Fibroblast of villous mesenchyme (primary cell): ENCODE results near the gene ZHX3. TPM values are rescaled to one million over a fixed set of nuclear protein-coding genes. Genes with fewer than 3 reads are reported as not detected.

ENCODE experiments used
- DNase-seq: peaks from one replicate; pipeline ENCODE4 v3.0.0-alpha.2; 2010; ENCODE audit warnings: low read depth
- H3K4me3 ChIP-seq: 2 replicates; pipeline ENCODE4 v1.5.1; 2011; ENCODE audit warnings: low read depth, mild to moderate bottlenecking, low read length
- total RNA-seq: library from RNA; depleted of rRNA; stranded (reverse); fragments of >200 nt; gene quantifications from 2 replicates; pipeline ENCODE4 v1.2.3, GENCODE V29; 2012
- TF ChIP-seq, protein P1 (sequence below): IDR thresholded peaks from 2 replicates; pipeline ENCODE4 v1.5.1; 2012; ENCODE audit warnings: low read depth, mild to moderate bottlenecking, low read length; ENCODE audit not compliant: insufficient read depth

ZHX3 gene
- total RNA-seq, 1 donor = 39.3 TPM

DNA sequence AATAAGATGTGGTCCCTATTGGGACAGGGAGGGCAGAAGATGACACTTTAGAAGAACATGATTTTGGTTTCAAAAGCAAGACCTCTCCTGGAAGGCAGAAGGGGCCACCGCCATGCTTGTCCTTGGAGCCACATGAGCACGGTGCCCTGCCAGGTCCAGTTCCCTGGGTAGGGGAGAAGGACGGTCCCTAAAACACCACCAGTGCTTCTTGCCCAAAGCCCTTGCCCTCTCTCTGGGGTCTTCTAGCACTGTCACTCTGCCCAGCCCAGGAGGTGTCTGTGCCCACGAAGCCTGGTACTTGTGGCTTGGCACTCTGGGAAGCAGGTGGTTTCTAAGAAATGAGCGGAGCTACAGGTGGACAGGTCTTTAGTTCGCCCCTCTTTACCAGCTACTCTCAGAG, 134.1 kb downstream of the ZHX3 start:
- TF ChIP-seq, protein P1, sequence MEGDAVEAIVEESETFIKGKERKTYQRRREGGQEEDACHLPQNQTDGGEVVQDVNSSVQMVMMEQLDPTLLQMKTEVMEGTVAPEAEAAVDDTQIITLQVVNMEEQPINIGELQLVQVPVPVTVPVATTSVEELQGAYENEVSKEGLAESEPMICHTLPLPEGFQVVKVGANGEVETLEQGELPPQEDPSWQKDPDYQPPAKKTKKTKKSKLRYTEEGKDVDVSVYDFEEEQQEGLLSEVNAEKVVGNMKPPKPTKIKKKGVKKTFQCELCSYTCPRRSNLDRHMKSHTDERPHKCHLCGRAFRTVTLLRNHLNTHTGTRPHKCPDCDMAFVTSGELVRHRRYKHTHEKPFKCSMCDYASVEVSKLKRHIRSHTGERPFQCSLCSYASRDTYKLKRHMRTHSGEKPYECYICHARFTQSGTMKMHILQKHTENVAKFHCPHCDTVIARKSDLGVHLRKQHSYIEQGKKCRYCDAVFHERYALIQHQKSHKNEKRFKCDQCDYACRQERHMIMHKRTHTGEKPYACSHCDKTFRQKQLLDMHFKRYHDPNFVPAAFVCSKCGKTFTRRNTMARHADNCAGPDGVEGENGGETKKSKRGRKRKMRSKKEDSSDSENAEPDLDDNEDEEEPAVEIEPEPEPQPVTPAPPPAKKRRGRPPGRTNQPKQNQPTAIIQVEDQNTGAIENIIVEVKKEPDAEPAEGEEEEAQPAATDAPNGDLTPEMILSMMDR = no peak
- H3K4me3 ChIP-seq = no peak overlapping the region
- DNase-seq = no peak

DNA sequence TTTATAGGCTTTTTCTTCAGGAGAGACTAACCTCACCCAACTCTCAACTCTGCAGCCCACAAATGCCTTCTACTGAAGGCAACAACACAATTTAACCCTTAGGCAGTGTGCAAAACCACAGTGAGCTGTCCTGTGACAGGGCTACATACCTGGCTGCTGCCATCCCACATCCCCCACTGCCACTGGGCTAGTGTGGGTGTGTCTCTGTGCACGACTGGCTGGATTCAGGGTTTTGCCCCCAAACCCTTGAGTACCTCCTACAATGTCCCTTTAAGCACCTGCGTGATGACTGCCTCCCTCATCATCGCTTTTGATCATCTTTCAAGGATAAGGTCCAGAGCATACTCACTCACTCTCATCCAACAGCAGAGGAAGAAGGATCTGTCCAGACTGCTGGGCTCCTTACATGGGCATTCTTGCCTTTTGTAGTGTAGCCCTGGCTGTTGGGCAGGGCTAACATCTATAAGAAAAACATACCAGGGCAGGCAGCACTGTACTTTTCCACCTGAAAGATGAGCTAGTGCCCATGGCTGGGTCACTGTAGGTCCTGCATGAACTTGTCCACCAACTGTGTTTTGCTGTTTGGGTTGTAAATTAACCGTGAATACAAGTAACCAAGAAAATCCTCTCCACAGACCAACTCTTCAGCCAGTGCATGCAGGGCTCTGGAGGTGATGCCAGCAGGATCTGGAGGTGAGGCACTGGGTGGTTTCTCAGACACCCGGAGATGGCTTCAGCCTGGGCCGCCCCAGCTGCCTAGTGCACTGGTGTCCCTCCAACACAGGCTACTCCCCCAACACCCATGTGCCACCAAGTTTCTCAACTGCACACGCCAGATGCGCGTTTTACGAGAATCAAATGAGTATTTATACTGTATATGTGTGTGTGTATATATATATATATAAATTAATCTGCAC, 135.0 kb downstream of the ZHX3 start:
- no peak overlapping the region for H3K4me3 ChIP-seq
- DNase-seq = no peak
- TF ChIP-seq, protein P1 = no peak

DNA sequence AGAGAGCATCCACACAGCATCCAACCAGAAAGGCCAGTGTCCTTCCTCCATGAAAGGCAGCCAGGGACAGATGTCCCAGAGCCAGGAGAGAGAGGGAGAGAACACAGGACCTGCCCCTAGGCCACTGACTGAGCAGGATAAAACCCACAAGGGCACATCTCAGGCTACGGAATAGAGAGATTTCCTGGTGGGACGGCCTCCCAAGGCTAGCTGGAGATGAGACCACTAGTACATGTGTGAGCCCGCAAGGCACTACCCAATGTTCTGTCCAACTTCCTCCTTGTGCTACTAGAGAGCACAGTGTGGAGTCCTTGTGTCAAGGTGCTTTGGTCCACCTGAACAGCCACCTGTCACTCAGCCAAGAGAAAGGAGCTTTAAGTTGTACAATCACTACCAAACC, 136.0 kb downstream of the ZHX3 start:
- no peak overlapping the region for H3K4me3 ChIP-seq
- DNase-seq = no peak
- TF ChIP-seq, protein P1 = no peak

DNA sequence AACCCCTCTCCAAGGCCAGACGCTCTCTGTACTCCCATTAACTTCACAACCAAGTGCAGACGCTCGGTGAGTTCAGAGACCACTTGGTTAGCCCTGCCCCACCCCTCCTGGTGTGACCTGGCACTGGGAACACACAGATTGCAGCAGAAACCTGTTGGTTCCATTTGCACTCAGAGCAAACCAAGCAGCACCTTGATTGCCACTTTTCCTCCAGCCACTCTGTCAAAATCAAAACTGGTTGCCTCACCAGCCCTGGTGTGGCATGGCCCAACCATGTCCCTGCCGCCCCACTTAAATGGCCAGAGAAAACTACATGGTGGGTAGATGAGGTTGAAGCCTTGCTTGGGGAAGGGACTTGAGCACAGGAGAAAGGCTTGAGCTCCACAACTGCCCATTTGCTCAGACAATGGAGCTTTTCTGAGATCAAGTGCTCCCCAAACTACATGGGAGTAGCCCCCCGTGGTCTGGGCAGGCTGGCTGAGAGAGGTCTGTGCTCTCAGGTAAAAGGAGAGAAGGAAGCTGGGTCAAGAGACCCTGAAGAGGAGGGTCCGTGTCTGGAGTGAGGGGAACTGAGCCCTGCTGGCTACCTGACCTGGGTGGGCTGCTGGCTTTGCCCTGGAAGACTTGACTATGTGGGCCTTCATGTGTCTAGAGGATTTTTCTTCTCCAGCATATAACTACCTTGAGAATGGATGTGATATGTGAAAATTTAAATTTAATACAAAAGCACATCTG, 136.8 kb downstream of the ZHX3 start:
- DNase-seq = no peak
- TF ChIP-seq, protein P1 = no peak
- H3K4me3 ChIP-seq = no peak overlapping the region

DNA sequence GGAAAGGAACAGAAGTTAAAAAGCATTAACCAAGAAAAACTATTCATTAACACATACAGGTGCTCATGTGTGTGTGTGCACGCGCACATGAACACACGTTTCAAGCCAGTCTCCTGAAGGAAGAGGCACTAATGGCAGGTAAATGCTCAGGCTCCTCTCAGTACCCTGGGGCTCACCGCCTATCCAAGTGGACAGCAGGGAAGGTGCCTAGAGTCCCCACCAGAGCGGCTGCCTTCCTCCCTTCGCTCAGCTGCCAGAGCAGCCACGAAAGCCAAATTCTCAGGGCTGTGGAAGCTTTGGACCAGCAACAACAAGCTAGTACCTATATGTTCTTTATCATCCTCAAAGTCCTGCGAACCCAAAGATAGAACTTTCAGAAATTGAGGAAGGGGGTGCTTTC, 137.6 kb downstream of the ZHX3 start:
- TF ChIP-seq, protein P1 = no peak
- DNase-seq = no peak
- no peak overlapping the region for H3K4me3 ChIP-seq

DNA sequence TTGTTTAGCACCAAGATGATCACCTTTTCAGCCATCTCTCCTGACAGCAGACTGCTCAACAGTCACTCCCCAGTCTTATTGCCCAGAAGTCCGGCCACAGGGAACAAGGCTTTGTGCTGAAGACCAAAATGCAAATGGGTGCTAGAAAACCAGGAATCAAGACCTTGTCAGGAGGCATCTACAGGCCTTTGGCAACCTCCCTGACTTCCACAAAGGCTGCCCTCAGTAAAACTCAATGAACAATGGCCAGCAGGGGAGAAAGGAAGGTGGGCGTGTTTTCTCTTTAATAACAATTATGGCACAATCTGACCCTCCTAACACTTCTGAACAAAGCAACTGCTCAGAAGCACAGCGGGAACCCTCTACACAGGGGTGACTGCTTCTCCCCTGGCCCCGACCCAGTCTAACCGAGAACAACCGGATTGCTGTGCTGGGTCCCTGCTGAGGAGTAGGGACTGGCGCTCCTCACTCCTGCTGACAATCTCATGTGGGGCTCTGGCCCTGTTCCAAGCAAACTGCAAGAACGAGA, 138.6 kb downstream of the ZHX3 start:
- DNase-seq = no peak
- TF ChIP-seq, protein P1 = no peak
- H3K4me3 ChIP-seq = no peak overlapping the region
